Measurements from ENCODE around the gene SNAI3.

DNA sequence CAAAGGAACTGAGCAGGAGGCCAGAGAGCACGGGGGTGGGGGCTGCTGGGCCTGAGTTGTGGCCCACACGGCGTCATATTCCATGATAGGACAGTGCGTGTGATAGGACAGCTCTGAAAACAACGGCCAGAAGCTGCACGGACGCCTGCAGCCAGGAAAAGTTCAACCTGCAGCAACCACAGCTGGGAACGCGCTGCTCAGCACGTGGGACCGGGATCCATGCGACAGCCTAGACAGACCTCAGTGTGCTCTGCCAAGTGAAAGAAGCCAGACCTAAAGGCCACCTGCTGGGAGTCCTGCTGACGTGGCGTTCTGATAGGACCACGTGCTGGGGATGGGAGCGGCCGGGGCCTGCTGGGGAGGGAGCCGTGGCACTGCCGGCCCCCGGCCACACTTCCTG is 41.6 kb upstream of the SNAI3 start:
- TF ChIP-seq, protein P1, sequence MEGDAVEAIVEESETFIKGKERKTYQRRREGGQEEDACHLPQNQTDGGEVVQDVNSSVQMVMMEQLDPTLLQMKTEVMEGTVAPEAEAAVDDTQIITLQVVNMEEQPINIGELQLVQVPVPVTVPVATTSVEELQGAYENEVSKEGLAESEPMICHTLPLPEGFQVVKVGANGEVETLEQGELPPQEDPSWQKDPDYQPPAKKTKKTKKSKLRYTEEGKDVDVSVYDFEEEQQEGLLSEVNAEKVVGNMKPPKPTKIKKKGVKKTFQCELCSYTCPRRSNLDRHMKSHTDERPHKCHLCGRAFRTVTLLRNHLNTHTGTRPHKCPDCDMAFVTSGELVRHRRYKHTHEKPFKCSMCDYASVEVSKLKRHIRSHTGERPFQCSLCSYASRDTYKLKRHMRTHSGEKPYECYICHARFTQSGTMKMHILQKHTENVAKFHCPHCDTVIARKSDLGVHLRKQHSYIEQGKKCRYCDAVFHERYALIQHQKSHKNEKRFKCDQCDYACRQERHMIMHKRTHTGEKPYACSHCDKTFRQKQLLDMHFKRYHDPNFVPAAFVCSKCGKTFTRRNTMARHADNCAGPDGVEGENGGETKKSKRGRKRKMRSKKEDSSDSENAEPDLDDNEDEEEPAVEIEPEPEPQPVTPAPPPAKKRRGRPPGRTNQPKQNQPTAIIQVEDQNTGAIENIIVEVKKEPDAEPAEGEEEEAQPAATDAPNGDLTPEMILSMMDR (IDR thresholded peaks at IDR 0.05): no peak
- TF ChIP-seq EZH2 (IDR thresholded peaks at IDR 0.05; ENCODE audit: borderline replicate concordance, insufficient read depth, low read depth, low read length, poor library complexity, severe bottlenecking): no peak

All from B cell (primary cell).